ENCODE data around the gene OR7G1. TPM values are rescaled to one million over a fixed set of nuclear protein-coding genes. Genes with fewer than 3 reads are reported as not detected.
"Not testable (repeated sequence)": the region's sequence is repeated elsewhere in the genome, so short reads cannot be mapped to it uniquely, and the experiment has no call there.

The OR7G1 gene
- total RNA-seq, 1 donor from 2014 or later = not detected

GRCh38 chr19:9078651-9079050 lies 36.9 kb downstream of the OR7G1 start:
- DNase-seq (ENCODE audit: low spot score) = no peak

- DNase-seq (ENCODE audit: low spot score) = no peak
Measured at GRCh38 chr19:9076901-9077300, 38.7 kb downstream of the OR7G1 start.

GRCh38 chr19:9075064-9075949 lies 40.3 kb downstream of the OR7G1 start:
- DNase-seq (ENCODE audit: low spot score) = no peak

- no peak for DNase-seq (ENCODE audit: low spot score)
Measured at GRCh38 chr19:9073806-9074205, 41.8 kb downstream of the OR7G1 start.

- DNase-seq (ENCODE audit: low spot score) = not testable (repeated sequence)
Measured at GRCh38 chr19:9071720-9072119, 43.8 kb downstream of the OR7G1 start.

GRCh38 chr19:9070066-9070465 lies 45.5 kb downstream of the OR7G1 start:
- no peak for DNase-seq (ENCODE audit: low spot score)

GRCh38 chr19:9065457-9066014 lies 50.0 kb downstream of the OR7G1 start:
- no peak for DNase-seq (ENCODE audit: low spot score)

Other genes with a start within 250 kb of the OR7G1 start
- gene MUC16, start 105.4 kb downstream of the OR7G1 start, total RNA-seq = 0.90 TPM
- not detected for gene OR1M1, start 28.7 kb downstream of the OR7G1 start, total RNA-seq
- not detected for gene OR7G2, start 8.3 kb downstream of the OR7G1 start, total RNA-seq
- not detected for gene OR7G3, start 11.2 kb upstream of the OR7G1 start, total RNA-seq
- gene ZNF317, start 24.6 kb upstream of the OR7G1 start, total RNA-seq = 28.3 TPM
- gene OR7D2, start 63.2 kb upstream of the OR7G1 start, total RNA-seq = not detected
- not detected for gene OR7D4, start 103.8 kb upstream of the OR7G1 start, total RNA-seq
- gene OR7E24, start 135.2 kb upstream of the OR7G1 start, total RNA-seq = not detected
- gene ZNF699, start 194.1 kb upstream of the OR7G1 start, total RNA-seq = 3.6 TPM
- gene ZNF559, start 208.4 kb upstream of the OR7G1 start, total RNA-seq = 9.7 TPM
- 0.48 TPM for gene ZNF177, start 247.2 kb upstream of the OR7G1 start, total RNA-seq

Data from mesenteric fat pad (tissue), 1 donor.